Amniotic stem cell (primary cell): ENCODE measurements around the gene IL12RB1.
"Not testable (repeated sequence)": the region's sequence is repeated elsewhere in the genome, so short reads cannot be mapped to it uniquely, and the experiment has no call there.

ENCODE experiments used
- DNase-seq: peaks from one replicate; lab custom pipeline; 2025; lab: John Stamatoyannopoulos, UW

The IL12RB1 gene

DNA sequence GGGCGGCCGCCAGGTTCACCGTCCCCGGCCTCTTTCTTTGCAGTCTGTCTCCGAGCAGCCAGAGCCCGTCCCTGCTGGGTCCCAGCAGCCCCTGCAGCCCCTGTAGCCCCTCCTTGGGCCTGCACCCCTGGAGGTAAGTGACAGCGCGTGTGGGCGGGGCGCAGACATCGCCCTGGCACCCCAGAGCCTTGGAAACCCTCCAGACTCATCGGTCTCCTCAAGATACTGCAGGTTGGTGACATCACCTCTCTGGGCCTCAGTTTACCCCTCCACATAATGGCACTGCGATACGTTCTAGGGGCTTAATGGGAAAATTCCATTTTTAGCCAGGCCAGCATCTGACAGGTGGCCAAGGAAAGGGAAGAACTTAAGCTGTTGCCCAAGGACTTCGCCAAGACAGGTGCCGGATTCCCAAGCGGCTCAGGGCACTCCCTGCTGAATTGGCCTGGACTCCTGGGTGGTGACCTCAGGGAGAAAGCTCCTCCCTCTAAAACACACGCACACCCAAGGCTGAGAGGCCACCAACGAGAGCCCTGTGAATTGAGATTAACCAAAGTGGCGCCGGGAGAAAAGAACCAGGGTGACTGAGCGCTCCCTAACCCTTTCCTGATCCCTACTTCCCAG lies 24.0 kb upstream of the IL12RB1 start:
- DNase-seq, result no peak

DNA sequence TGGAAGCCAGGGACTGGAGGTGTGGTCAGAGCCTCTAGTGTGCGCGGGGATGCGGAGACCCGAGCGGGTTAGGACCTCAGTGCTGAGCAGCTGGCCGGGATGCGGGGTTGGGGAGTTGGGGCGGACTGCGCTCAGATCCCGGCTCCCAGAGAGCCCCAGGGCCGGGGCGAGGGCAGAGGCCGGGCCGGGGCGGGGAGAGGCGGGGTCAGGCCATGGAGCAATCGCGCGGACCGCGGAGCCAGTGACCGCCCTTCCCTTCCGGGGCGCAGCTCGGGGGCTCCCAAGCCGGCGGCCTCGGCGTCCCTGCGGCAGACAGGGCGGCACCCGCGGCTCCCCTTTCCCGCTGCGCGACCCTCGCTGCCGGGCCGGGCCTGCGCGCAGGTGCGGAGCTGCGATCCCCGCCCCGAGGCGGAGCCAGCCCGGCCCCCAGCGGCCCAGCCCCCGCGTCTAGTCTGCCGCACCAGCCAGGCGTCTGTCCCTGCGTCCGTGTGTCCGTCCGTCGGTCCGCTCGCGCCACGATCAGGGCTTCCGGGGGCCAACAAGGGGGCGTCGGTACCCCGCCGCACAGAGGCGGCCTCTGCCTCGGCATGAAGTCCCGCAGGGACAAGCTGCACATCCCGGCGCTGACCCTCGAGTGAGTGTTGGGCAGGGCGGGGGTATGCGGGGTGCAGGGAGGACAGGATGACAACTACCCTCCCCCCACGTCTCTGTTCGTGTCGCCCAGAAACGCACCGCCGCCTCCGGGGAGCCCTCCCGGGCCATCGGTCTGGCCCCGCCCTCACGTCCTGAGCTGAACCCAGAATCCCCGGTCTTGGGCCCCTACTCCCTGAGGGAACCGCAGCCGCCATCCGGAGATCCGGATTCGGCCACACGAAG lies 23.2 kb upstream of the IL12RB1 start:
- no peak for DNase-seq

DNA sequence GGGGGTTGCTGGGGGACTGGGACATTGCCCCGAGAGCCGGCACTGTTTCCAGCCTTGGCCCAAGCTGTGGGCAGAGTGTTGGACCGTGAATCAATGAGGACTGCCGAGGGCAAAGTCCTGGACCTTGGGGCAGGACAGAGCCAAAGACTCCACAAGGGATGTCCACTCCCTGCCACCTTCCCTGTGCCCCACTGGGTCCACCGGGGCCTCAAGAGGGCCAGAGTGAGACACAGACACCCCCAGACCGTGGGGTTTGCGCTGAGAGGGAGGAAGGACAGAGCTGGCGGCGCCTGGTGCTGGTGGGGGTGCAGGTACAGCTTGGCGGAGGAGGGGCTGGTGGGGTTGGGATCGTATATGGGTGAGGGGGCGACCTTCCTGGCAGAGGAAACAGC lies 22.6 kb upstream of the IL12RB1 start:
- no peak for DNase-seq

DNA sequence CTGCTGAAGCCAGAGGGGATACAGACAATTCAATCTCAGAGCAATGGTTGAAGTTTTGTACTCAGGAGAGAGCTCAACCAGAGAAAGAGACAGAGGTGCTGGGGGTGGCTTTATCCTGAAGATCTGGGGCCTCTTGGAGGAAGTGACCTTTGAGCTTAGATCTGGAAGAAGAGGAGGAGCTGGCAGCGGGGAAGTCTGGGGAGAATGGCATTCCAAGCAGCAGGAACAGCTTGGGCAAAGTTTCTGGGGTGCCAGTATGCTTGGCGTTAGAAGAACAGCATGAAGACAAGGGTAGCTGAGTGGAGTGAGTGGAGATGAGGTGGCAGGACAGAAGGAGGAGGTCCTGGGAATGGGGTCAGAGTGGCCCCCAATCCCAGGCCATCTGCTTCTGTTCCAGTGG lies 22.2 kb upstream of the IL12RB1 start:
- DNase-seq, result no peak

DNA sequence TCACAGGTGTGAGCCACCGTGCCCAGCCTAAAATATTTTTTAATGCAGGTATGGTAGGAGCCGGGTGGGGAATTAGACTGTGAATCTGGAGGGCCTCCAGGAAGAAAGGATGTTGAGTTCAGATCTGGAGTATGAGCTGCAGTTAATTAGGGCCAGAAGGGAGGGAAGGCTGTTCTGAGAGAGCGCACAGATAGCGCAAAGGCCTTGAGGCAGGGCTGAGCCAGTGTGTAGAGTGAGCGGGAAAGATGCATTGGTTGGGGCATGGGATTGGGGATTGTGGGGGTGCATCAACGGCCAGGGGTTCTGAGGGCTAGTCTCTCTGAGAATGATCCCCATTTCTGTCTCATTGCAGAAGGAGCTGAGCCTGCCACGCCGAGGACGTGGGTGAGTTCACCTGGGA lies 20.5 kb upstream of the IL12RB1 start:
- DNase-seq, result no peak

DNA sequence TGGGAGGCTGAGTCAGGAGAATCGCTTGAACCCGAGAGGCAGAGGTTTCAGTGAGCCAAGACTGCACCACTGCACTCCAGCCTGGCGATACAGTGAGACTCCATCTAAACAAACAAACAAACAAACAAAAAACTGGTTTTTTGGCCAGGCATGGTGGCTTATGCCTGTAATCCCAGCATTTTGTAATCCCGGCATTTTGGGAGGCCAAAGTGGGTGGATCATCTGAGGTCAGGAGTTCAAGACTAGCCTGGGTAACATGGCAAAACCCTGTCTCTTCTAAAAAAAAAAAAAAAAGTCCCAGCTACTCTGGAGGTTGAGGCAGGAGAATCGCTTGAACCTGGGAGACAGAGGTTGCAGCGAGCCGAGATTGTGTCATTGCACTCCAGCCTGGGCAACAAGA lies 18.5 kb upstream of the IL12RB1 start:
- not testable (repeated sequence) for DNase-seq

DNA sequence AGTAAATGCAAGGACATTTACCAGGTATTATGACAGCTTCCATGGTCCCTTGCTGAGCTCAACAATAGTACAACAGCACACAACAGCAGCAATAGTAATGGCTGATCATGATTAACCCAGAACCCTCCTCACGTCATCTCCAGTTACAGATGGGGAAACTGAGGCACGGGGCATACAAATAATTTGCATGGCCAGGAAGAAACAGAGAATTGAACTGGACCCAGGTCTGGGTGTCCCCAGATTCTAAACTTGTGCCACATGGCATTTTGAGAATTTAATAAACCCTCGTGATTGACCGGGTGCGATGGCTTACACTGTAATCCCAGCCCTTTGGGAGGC lies 18.0 kb upstream of the IL12RB1 start:
- no peak for DNase-seq

DNA sequence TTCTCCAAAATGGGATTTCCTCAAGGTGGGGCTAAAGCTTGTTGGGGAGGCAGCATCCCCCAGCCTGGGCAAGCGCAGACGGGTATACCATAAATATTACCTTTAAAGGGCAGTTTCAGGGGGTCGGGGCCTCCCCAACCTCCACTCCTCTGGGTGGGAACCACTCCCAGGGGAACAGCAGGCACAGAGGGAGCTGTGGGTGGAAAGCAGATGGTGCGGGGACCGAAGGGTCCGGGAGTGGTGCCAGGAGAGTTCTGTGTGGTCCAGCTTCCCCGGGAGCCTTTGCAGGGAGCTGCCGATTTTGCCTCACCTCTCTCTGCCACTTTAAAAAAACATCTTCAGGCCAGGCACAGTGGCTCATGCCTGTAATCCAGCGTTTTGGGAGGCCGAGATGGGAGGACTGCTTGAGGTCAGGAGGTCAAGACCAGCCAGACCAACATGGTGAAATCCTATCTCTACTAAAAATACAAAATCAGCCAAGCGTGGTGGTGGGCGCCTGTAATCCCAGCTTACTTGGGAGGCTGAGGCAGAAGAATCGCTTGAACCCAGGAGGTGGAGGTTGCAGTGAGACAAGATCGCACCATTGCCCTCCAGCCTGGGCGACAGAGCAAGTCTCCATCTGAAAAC lies 16.3 kb upstream of the IL12RB1 start:
- DNase-seq, result no peak

DNA sequence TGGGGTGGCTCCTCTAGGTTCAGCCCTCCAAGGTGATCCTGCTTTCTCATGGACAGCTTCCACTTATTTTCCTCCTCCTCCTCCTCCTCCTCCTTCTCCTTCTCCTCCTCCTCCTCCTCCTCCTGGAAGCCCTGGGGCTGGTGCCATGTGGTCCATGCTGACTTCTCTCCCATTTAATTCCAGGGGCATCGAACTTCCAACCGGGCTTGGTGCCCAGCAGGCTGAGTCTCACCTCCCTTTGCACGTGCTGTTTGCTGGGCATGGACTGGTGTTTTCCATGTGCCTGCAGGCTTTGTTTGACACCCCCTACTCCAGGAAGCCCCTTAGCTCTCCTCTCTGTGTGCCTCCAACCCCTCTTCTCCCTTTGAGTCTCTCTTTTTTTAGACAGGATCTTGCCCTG lies 14.5 kb upstream of the IL12RB1 start:
- DNase-seq, result no peak

DNA sequence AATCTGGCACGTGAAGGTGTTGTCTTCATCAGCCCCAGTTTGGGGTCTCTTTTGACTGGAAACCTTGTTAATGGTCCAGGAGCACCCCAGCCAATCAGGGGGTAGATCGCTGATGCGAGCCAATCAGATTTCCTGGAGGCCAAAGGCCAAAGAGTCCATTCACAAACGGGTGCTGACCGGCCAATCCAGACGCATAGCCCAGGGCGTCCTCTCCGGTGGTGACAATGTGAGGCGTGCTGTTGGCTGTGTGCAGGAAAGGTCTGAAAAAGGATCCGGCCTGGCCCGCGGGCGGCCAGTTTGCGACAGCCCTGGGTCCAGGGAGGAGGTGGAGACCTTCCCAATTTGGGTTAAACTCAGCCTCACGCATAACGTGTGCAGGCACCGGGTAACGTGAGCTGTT lies 14.0 kb upstream of the IL12RB1 start:
- no peak for DNase-seq

DNA sequence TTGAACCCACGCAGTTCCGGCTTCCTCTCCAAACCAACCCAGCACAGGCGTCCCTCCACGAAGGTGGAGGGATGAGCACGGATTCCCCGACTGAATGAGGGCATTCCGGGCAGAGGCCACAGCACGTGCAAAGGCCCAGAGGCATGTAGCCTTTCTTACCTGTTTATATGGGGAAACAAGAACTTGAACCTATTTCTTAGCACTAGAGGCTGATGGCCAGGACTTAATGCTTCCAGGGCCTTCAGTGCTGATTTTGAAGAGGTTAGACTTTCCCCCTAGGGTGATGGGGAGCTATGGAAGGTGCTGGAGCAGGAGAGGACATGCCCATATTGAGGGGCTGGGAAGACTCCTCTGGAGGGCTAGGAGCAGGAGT lies 12.9 kb upstream of the IL12RB1 start:
- no peak for DNase-seq

DNA sequence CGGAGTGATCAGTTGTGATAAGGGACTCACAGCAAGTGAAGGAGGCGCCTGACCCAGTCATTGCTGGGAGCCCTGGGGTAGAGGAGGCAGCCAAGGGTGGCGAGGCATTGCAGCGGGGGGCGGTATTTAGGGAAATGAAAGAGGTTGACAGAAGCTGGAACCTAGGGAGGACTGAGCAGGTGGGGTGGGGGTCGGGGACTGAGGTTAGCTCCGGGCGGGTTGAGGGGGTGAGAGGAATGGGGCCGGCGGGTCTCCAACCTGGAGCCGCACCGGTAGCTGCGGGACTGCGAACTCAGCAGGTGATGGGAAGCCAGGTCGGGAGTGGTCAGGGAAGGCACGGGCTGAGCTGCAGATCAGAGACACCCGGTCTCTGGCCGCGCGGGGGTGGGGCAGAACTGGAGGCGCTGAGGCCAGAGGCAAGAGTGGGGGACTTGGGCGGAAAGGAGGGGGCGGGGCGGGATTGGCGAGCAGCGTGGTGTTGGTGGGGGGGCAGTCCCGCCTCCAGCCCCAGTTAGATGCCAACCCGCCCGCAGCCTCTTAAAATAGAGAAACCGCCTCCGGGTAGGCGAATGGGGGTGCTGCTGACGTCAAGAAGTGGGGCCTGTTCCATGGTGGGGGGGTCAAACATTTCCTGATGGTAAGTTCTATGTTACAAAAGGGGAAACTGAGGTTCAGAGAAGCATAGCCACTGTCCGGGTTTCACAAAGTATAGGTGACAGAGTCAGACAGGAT lies 12.3 kb upstream of the IL12RB1 start:
- DNase-seq, result no peak

DNA sequence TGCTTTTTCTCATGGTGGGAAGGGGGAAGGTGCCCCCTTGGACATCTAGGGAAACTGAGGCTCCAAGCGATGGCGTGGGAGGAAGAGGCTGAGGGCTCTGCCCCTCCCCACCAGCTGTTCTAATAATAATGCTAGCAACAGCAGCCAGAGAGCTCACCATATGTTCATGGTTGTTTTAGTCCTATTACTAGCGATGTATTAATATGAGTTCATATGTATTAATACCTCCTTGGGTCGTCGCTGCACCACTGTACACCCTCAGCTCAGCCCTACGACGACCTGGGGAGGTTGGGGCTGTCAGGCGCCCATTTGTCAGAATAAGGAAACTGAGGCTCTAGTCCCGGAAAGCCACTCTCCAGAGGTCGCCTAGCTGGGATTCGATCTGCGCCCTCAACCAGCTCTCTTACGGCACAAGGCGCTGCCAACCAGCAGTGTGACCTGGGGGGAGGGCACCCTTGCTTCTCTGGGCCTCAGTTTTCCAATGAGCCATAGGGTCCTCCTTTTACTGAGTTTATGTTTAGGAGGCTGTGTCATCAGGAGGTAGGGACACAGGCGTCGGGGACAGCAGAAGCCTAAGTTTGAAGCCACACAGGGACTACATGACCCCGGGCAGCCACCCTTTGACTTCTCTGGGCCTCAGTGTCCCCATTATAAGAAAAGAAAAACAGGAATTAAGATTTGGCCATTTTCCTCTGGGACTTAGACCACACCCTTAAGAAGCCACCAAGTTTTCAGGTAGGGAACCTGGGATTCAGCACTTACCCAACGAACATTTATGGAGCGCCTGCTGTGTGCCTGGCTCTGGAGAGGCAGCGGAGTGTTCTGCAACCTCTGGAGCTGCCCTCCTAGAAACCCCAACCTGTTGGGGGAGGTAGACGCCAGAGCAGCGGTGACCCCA lies 11.5 kb upstream of the IL12RB1 start:
- no peak for DNase-seq

DNA sequence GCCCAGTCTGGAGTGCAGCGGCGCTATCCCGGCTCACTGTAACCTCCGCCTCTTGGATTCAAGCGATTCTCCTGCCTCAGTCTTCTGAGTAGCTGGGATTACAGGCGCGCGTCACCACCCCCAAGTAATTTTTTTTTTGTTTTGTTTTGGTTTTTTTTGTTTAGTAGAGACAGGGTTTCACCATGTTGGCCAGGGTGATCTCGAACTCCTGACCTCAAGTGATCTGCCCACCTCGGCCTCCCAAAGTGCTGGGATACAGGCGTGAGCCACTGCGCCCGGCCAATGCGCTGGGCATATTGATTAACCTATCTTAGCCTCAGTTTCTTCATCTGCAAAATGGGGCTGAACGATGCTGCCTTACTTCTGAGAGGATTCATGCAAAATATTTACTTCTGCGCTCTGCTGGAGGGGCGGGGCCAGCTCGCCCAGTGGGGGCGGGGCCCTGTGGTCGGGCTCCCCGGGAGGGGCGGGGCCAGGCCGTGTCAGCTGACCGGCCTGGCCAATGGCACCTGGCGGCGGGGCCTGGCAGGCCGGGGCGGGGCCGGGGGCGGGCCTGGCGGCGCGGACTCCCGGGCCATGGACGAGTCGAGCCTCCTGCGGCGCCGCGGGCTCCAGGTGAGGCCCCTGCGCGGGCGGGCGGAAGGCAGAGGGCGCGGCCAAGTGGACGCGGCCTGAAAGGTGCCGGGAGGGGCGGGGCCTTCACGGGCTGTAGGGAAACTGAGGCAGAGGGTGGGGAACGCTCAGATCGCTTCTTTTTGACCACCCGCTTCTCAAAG lies 10.7 kb upstream of the IL12RB1 start, which contains the start of gene MAST3:
MAST3 (plus strand) TSS at position 562 of the 776 bp plus-strand sequence; CDS start at position 577, 15 bp downstream.
- DNase-seq, result no peak

DNA sequence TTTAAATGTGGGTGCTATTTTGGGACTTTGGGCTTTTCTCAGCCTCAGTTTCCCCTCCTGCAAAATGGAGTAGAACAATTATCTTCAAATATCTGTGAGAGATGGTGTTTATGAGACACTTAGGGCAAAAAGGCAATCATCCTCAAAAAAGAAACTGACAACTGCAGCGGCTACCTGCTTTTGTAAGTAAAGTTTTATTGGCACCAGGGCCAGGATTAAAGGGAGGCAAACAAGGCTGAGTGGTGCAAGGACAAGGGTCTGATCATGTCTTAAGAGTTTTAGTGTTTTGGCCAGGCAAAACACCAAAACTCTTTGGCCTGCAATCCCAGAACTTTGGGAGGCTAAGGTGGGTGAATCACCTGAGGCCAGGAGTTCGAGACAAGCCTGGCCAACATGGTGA lies 9.5 kb upstream of the IL12RB1 start:
- no peak for DNase-seq

DNA sequence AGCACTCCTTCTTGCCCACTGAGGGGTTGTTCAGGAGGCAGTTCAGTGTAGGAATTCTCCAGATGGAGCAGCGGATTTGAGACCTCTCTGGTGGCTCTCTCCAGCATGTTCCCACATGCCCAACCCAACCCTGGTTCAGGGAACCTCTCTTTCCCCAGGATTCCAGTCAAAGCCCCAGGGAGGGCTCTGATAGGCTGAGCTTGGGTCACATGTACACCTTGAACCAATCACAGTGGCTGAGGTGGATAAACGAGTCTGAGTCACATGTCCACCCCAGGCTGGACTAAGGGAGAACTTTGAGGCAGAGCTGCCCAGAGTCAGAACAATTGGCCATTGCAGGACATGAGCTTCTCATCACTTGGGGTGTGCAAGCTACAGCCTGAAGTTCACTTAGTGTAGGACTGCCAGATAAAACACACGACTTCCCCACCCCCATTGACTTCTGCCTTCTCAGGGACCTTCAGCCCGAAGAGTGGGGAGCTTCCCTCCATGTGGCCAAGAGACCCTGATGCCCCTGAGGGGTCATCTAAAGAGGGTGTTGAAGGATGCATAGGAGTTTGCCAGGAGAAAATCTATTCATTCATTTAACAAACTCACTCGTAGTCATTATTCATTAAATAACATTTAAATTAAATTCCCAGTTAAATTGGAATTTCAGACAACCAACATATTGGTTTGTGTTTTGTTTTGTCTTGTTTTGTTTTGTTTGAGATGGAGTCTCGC lies 6.9 kb upstream of the IL12RB1 start:
- DNase-seq, result no peak

DNA sequence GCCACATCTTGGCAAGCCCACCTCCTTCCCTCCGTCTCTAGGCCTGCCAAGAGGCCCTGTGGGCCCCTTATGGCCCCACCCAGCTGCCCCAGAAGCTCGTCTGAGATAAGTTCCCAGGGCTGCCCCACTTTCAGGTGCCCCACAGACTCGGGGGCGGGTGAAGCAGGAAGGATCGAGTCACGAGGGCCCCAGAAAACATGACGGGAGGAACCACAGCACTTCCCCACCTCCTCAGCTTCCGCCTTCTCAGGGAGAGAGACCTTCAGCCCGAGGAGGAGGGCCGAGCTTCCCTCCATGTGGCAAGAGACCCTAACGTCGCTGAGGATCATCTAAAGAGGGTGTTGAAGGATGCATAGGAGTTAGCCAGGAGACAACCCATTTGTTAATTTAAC lies 4.5 kb upstream of the IL12RB1 start:
- no peak for DNase-seq

DNA sequence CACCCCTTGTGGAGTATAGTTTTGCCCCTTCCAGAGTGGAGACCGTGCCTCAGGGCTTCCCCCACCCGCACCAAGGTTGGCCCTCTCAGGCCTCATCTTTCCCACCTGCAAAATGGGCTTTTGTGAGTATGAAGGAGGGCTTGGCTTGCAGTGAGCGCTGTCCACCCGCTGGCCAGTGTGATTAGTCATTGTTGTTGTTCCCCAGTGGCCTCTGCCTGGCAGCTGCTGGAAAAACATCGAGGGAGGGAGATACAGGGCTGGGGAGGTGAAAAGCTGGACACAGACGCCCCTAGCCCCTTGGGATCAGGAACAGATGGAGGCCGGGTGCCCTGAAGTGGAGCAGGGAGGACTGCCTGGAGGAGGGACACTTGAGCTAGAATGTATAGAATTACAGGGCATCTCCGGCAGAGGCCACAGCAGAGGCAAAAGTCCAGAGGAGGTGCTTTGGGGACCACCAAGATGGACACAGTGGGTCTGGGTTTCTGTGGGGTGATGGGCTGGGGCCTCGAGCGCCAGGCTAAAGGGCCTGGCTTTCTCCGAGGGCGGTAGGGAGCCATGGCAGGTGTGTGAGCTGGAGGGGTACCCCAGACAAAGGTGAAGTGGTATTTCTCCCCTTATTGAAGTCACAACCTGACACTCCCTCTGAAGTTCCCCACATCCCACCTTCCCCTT lies 3.9 kb upstream of the IL12RB1 start:
- DNase-seq, result no peak

DNA sequence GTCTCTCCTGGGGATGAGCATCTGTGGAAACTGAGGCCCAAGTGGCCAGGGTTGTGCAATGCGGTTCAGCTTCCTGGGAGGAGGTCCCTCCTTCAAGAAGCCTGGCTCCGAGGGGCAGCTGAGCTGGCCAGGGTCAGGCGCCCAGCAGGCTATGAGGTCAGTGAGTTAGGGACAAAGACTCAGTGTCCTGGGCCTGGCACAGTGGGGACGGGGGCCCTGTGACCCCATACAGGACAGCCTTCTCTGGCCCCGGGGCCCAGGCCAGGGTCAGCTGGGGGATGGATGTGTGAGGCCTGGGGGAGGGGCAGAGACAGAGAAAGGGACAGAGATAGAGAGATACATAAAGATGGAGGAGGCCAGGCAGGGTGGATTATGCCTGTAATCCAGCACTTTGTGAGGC lies 3.0 kb upstream of the IL12RB1 start:
- no peak for DNase-seq
